Measurements from ENCODE around the gene NOLC1. TPM values are rescaled to one million over a fixed set of nuclear protein-coding genes. Genes with fewer than 3 reads are reported as not detected.

NOLC1 gene
- total RNA-seq, 1 donor from 2014 or later: 33.3 TPM

DNA sequence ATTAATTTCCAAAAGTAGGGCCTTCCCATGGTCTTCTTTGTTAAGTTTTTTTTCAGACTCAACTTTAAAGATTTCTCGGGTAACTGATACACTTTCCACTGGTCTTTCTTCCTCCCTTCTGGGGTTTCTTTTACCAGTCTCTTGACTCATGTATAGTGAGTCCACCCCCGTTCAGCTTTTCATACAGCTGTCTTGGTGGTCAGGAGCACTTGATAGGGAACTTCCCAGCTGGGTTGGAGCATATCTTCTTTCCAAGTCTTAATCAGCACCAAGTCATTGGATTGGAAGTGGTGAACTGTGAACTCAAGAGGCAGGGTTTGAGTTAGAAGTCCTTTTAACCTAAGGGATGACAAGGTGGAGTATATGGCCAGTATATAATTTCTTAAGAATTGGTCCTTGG lies 44.7 kb downstream of the NOLC1 start:
- H3K4me1 ChIP-seq: no peaks in the 10 kb centered on the region
- TF ChIP-seq, protein P1, sequence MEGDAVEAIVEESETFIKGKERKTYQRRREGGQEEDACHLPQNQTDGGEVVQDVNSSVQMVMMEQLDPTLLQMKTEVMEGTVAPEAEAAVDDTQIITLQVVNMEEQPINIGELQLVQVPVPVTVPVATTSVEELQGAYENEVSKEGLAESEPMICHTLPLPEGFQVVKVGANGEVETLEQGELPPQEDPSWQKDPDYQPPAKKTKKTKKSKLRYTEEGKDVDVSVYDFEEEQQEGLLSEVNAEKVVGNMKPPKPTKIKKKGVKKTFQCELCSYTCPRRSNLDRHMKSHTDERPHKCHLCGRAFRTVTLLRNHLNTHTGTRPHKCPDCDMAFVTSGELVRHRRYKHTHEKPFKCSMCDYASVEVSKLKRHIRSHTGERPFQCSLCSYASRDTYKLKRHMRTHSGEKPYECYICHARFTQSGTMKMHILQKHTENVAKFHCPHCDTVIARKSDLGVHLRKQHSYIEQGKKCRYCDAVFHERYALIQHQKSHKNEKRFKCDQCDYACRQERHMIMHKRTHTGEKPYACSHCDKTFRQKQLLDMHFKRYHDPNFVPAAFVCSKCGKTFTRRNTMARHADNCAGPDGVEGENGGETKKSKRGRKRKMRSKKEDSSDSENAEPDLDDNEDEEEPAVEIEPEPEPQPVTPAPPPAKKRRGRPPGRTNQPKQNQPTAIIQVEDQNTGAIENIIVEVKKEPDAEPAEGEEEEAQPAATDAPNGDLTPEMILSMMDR (IDR thresholded peaks at IDR 0.05): no peak

DNA sequence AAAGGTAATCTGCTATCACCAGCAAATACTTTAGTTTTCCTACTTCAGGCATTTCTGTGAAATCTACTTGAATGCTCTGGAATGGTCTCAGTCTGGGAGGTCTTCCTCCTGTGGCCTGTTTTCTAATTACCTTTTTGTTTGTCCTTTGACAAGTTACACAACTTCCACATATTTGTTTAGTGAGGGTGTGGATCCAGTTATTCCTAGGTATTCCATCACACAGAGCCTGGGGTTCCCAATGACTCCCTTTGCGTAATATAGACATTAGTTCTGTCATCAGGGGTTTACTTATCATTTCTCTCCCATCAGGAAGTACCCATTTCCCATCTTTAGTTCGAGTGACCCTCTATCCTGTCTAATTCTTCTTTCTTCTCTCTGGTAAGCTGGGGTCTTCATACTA lies 45.8 kb downstream of the NOLC1 start:
- TF ChIP-seq, protein P1 (IDR thresholded peaks at IDR 0.05): no peak
- intact Hi-C loops (cut with DNase I): no loop called here
- Histone ChIP-seq H3K36me3 (no peaks in the 10 kb centered on the region), H3K27ac (no peak overlapping the region), H3K9me3 (no peaks in the 10 kb centered on the region), H3K4me3 (no peak overlapping the region), H3K27me3 (no peaks in the 10 kb centered on the region), H3K4me1 (no peaks in the 10 kb centered on the region)
- DNase-seq (ENCODE audit: low spot score in 2 of 2): no peak

More for the DNA sequence above, 44.7 kb downstream of the NOLC1 start:
- no peaks in the 10 kb centered on the region for H3K36me3 ChIP-seq
- no peak for DNase-seq (ENCODE audit: low spot score in 2 of 2)
- H3K27me3 ChIP-seq: no peaks in the 10 kb centered on the region
- H3K4me3 ChIP-seq: no peak overlapping the region
- intact Hi-C loops (cut with DNase I): no loop called here
- H3K9me3 ChIP-seq: no peaks in the 10 kb centered on the region
- H3K27ac ChIP-seq: no peak overlapping the region

DNA sequence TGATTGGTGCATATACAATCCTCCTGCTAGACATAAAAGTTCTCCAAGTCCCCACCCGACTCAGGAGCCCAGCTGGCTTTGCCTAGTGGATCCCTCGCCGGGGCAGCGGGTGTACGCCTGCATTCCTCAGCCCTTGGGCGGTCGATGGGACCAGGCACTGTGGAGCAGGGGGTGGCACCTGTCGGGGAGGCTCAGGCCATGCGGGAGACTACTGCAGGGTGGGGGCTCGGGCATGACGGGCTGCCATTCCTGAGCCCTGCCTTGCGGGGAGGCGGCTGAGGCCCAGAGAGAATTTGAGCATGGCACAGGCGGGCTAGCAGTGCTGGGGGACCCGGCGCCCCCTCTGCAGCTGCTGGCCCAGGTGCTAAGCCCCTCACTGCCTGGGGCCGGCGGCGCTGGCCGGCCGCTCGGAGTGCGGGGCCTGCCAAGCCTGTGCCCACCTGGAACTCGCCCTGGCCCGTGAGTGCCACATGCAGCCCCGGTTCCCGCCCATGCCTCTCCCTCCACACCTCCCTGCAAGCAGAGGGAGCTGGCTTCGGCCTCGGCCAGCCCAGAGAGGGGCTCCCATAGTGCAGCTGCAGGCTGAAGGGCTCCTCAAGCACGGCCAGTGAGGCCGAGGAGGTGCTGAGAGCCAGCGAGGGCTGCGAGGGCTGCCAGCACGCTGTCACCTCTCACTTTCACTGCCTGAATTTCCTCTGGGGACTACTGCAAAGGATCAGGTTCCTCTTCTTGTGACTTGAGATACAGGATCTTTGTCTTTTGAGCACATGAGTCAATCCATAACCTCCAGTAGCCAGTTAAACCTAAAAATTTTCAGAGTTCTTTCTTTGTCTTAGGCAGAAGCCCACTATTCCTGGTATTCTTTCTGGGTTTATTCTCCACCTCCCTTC lies 48.8 kb downstream of the NOLC1 start:
- Histone ChIP-seq H3K9me3 (peaks cover 0 to 6% of the 10 kb centered on the region in 2 donors), H3K27me3 (no peaks in the 10 kb centered on the region), H3K27ac (no peak overlapping the region), H3K36me3 (no peaks in the 10 kb centered on the region), H3K4me1 (no peaks in the 10 kb centered on the region), H3K4me3 (no peak overlapping the region)
- TF ChIP-seq, protein P1 (IDR thresholded peaks at IDR 0.05): no peak
- intact Hi-C loops (cut with DNase I): no loop called here
- DNase-seq (ENCODE audit: low spot score in 2 of 2): no peak

DNA sequence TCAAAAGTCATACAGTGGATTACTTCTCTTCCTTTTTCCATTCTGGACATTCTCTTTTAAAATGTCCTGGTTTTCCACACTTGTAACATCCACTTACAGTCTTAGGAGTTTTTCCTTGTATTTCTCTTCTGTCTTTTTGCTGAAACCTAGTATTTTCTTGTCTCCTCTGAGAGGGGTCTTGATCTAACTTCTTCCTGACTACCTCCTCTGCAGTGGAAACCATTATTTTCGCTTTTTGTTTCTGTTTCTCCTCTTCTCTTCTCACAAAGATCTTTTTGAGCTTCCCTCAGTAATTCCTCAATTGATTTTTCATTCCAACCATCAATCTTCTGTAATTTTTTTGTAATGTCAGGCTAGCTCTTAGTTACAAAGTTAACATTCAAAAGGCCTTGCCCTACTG lies 50.2 kb downstream of the NOLC1 start:
- H3K27ac ChIP-seq: no peak overlapping the region

DNA sequence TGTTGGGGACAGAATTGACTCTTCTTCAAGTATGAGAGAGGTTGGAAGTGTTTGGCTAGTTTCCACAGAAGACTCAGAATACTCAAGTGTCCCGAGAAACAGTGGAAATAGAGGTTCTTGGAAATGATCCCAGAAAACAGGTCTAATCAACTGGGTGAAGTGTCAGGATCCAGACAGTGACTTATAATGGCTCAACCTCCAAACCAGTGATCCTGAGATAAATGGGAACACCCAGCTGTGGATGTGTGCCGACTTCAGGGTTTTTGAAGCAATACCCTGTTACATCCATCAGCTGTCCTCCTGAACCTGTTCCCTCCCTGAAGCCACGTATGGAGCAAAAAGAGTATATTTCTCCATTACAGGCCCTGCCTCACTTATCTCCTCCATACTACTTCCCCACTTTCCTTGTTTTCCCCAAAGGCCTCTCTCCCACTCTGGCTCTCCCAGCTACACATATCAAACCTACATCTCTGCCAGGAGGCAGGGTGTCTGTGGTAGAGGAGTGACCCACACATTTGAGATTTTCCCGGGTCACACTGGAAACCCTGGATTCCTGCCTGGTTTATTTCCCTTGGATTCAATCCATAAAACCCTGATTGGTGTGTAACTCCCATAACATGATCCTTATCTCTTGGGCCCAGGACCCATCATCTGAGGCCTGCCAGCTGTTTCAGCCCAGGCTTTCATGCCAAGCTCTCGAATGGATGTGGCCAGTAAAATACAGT lies 56.3 kb downstream of the NOLC1 start:
- DNase-seq (ENCODE audit: low spot score in 2 of 2): no peak
- no peaks in the 10 kb centered on the region for H3K36me3 ChIP-seq
- intact Hi-C loops (cut with DNase I): no loop called here
- H3K27ac ChIP-seq: no peak overlapping the region
- H3K4me3 ChIP-seq: no peak overlapping the region
- no peaks in the 10 kb centered on the region for H3K27me3 ChIP-seq
- peaks cover 0 to 6% of the 10 kb centered on the region in 2 donors for H3K9me3 ChIP-seq
- TF ChIP-seq, protein P1 (IDR thresholded peaks at IDR 0.05): no peak
- no peaks in the 10 kb centered on the region for H3K4me1 ChIP-seq

More for the DNA sequence above, 50.2 kb downstream of the NOLC1 start:
- Histone ChIP-seq H3K36me3 (no peaks in the 10 kb centered on the region), H3K4me1 (no peaks in the 10 kb centered on the region), H3K27me3 (no peaks in the 10 kb centered on the region), H3K9me3 (peaks cover 0 to 6% of the 10 kb centered on the region in 2 donors), H3K4me3 (no peak overlapping the region)
- intact Hi-C loops (cut with DNase I): no loop called here
- DNase-seq (ENCODE audit: low spot score in 2 of 2): no peak
- TF ChIP-seq, protein P1 (IDR thresholded peaks at IDR 0.05): no peak

Measured in ascending aorta (tissue), 2 donors.